ENCODE measurements around the gene BCO1.
"Not testable (repeated sequence)": the region's sequence is repeated elsewhere in the genome, so short reads cannot be mapped to it uniquely, and the experiment has no call there.

BCO1 gene, protein sequence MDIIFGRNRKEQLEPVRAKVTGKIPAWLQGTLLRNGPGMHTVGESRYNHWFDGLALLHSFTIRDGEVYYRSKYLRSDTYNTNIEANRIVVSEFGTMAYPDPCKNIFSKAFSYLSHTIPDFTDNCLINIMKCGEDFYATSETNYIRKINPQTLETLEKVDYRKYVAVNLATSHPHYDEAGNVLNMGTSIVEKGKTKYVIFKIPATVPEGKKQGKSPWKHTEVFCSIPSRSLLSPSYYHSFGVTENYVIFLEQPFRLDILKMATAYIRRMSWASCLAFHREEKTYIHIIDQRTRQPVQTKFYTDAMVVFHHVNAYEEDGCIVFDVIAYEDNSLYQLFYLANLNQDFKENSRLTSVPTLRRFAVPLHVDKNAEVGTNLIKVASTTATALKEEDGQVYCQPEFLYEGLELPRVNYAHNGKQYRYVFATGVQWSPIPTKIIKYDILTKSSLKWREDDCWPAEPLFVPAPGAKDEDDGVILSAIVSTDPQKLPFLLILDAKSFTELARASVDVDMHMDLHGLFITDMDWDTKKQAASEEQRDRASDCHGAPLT

DNA sequence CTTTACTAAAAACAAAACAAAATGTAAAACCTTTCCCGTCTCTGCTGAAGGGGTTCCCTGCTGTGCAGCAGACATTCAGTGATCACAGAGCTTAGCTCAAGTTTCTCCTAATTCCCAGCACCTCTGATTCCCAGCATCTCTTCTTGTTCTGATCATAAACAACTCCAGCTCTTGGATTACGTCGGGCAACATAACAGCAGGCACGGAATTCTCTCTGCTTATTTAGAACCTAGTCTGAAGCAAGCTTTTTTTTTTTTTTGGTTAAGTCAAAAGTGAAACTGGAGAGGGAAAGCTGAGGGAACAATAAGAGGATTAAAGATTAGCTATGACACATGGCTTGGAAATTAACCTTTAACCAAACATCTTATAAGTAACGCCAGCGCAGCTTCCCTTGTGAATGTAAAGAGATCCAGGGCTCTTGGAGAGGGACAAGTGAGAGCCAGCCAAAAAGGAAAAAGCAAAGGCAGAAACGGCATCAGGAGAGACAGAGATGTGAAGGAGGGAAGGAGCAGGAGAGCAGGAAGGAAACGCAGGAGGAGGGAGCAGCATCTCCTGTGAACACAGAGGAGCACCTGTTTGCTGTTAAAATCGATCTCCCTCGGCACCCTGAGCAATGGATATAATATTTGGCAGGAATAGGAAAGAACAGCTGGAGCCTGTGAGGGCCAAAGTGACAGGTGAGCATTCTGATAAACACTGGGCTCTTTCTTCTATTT, at the start of gene BCO1:
TSS of gene BCO1 (plus strand) at position 394 of the 716 bp plus-strand sequence. CDS start at position 614, 220 bp downstream.
- no peak for DNase-seq

DNA sequence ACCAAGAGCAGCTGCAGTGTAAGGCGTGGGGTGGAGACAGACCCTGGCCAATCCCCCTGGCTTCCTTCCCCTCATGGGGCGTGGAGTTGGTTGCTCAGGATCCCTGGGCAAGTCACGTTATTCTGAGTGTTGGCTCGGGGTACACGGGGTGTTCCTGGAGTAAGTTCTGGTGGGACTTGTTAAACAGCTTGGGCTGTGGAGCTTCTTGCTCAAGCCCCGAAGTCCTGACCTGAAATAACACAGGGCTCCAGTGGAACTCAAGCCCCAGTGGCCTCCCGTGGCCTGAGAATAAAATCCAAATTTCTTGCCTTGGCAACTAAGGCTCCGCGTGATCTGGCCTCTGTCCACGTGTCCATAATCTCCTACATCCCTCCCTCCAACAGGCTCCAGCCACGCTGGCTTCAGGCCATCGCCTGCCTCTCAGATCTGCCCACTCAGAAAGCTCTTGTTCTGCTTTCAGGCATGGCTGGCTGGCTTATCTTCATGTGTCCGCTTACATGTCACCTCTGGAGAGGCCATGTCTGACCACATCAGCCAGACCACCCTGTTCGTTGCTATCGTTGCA, 49.3 kb upstream of the BCO1 start:
- DNase-seq = no peak

GRCh38 chr16:81190667-81191066, 47.8 kb upstream of the BCO1 start:
- DNase-seq = no peak

DNA sequence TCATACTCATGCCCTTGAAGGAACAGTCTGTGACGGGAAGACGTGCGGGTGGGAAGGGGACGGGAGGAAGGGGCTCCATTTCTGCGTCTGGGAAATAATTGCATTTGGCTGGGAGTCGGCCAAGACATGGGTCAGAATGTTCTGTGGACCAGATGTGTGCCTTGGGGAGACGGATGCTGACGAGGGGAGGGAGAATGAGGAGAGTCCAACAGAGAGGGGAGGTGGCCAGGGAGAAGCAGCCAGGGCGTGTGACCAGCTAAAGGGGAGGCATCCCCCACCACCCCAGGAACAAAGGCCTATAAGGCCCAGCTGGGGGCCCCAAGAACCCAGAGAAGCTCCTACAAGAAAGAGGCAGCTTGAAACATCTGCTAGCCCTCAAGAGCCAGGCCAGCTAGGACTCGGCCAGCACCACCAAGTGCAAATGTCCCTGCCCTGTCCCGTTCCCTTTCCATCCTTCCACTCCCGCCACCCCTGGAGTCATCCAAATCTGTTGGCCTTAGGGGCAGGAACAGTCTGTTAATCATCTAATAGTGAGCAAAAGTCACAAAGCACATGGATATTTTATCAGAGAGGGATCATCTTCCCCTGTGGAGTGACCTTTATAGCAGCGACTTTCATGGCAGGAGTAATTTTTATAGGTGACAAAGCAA, 42.5 kb upstream of the BCO1 start:
- no peak for DNase-seq

DNA sequence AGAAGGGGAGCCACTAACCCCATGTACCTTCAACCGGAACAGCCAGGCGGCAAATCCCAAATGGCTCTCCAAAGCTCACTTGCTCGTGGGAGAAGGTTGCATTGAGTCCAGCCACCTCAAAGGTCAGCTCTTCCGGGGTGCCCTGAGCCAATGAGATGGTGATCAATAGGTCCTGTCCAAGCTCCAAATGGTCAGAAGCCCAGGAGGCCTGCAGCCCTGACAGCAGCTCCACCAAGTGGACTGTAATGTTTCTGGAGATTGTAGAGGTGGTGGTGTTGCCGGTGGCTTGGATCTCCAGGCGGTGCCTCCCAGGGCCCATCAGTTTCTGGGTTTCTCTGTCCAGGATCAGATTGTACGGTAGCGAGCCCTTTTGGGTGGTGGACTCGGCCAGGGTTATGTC, 39.9 kb upstream of the BCO1 start:
- DNase-seq = no peak

- no peak for DNase-seq
Observed at GRCh38 chr16:81201267-81201666, 37.2 kb upstream of the BCO1 start.

GRCh38 chr16:81204798-81205680, 33.5 kb upstream of the BCO1 start:
- peak; percentile 26 for DNase-seq

DNA sequence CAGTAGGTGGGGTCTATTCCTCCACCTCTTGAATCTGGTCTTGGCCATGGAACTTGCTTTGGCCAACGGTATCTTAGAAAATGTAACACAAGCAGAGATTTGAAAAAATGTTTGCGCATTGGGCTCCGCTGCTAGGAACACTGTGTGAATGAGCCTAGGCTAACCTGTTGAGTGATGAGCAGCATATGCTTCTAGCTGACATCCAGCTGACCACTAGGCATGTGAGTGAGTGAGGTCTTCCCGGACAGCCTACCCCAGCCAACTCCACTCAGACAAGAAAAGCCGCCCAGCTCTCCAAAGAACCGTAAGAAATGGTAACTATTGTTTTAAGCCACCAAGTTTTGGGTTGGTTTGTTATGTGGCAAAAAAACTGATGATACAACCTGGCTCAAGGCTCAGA, 31.4 kb upstream of the BCO1 start:
- no peak for DNase-seq

- DNase-seq = no peak
Observed at GRCh38 chr16:81210807-81211206, 27.7 kb upstream of the BCO1 start.

- no peak for DNase-seq
Observed at GRCh38 chr16:81212830-81213465, 25.5 kb upstream of the BCO1 start.

GRCh38 chr16:81214745-81215166, 23.7 kb upstream of the BCO1 start:
- DNase-seq = no peak

GRCh38 chr16:81216114-81216513, 22.4 kb upstream of the BCO1 start:
- DNase-seq = no peak

GRCh38 chr16:81216706-81217105, 21.8 kb upstream of the BCO1 start:
- DNase-seq = no peak

- no peak for DNase-seq
Observed at GRCh38 chr16:81219151-81219550, 19.3 kb upstream of the BCO1 start.

DNA sequence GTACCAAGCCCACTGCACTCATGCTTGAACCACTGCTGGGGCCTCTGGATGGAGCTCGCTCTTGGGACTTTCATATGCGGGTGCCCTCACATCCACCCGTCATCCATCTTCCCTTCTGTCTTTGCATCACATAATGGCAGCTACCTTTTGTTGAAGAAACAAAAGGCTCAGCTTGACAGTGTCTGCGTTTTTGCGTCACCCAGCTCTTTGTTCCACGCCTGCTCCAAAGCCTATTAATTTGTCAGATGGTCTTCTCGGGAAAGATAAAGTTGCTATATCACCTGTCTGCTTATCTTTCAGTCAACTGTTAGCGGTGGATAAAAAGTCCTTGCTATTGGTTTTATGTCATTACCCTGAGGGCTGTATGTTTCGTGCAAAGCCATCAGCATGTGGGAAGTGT, 18.1 kb upstream of the BCO1 start:
- no peak for DNase-seq

DNA sequence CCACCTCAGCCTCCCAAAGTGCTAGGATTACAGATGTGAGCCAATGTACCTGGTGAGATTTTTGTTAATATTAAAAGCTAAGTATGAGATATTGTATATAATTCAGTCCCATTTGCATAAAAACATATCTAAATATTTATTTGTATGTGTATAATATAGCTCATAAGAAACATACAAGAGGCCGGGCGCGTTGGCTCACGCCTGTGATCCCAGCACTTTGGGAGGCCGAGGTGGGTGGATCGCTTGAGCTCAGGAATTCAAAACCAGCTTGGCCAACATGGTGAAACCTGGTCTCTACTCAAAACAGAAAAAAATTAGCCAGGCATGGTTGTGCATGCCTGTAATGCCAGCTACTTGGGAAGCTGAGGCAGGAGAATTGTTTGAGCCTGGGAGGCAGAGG, 16.8 kb upstream of the BCO1 start:
- no peak for DNase-seq

DNA sequence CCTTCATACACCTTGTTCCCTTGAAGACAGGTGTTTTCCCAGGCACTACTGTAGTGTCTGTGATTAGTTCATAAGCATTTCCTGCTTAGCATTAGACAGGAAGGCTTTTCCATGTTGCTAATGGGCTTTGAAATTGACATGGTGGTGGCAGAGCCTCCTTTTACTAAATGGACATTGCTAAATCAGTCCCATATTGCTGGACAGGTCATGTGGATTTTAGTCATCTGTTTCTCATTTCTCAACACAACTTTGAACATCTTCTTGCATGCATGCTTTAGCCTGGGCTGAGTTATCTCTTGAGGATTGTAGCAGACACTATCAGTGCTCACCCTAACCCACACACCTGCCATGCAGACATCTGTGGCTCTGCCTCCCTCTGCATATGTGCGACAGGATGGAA, 13.7 kb upstream of the BCO1 start:
- DNase-seq = no peak

GRCh38 chr16:81225697-81226096, 12.8 kb upstream of the BCO1 start:
- not testable (repeated sequence) for DNase-seq

GRCh38 chr16:81227785-81228184, 10.7 kb upstream of the BCO1 start:
- DNase-seq = no peak

- DNase-seq = no peak
Observed at GRCh38 chr16:81229811-81230210, 8.7 kb upstream of the BCO1 start.

- DNase-seq = no peak
Observed at GRCh38 chr16:81231014-81231413, 7.5 kb upstream of the BCO1 start.
